ENCODE measurements around the gene ZNF888. TPM values are rescaled to one million over a fixed set of nuclear protein-coding genes. Genes with fewer than 3 reads are reported as not detected.
"Not testable (repeated sequence)": the region's sequence is repeated elsewhere in the genome, so short reads cannot be mapped to it uniquely, and the experiment has no call there.

The ZNF888 gene
- total RNA-seq, 1 donor from 2014 or later = 5.2 TPM

GRCh38 chr19:52941941-52942385 is 18.7 kb upstream of the ZNF888 start:
- peak in 1 of 2 donors; percentile 34 for DNase-seq (ENCODE audit: low read depth in 2 of 2)

- DNase-seq (ENCODE audit: low read depth in 2 of 2) = not testable (repeated sequence)
These were observed 18.3 kb upstream of the ZNF888 start for GRCh38 chr19:52941523-52941922.

DNA sequence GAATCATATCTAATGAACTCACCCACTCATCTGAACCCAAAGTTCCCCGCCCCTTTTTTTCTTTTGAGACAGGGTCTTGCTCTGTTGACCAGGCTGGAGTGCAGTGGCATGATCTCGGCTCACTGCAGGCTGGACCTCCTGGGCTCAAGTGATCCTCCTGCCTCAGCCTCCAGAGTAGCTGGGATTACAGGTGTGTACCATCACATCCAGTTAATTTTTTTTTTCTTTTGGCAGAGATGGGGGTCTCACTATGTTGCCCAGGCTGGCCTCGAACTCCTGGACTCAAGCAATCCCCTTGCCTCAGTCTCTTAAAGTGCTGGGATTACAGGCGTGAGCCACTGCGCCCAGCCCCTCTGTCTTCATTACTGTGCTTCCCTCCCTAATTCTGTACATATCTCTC is 17.7 kb upstream of the ZNF888 start:
- not testable (repeated sequence) for DNase-seq (ENCODE audit: low read depth in 2 of 2)

- no peak for DNase-seq (ENCODE audit: low read depth in 2 of 2)
These were observed 15.5 kb upstream of the ZNF888 start for GRCh38 chr19:52938761-52939160.

DNA sequence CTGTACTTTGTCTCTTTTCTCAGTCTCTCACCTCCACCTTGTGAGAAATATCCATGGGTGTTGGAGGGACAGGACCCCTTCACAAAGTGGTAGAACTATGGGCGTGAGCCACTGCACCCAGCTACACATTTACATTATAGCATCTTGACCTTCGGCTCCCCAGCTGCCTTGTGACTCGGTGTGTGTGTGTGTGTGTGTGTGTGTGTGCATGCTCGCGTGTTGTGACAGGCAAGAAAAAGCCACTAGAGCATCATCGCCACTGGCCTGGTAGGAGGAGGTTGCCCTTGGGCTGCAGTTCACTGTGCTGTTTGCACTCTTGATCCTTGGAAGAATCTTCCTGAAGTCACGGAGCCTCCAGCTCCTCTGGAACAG is 13.7 kb upstream of the ZNF888 start:
- no peak for DNase-seq (ENCODE audit: low read depth in 2 of 2)

GRCh38 chr19:52936151-52936953 is 13.1 kb upstream of the ZNF888 start:
- peak in 1 of 2 donors; percentile 12 for DNase-seq (ENCODE audit: low read depth in 2 of 2)

DNA sequence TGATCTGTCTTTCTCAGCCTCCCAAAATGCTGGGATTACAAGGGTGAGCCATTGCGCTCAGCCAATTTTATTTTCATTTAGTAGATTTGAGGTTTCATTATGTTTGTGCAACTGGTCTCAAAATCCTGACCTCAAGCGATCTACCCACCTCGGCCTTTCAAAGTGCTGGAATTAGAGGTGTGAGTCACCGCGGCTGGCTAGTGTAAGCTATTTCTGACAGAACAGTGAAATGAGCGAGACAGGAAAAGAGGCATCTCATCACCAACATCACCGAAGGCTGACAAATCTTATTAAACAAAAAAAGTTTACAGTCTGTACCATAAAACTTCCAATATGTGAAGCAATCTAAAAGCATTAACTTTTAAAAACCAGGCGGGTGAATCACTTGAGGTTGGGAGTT is 12.2 kb upstream of the ZNF888 start:
- peak in 1 of 2 donors; percentile 63 for DNase-seq (ENCODE audit: low read depth in 2 of 2)

DNA sequence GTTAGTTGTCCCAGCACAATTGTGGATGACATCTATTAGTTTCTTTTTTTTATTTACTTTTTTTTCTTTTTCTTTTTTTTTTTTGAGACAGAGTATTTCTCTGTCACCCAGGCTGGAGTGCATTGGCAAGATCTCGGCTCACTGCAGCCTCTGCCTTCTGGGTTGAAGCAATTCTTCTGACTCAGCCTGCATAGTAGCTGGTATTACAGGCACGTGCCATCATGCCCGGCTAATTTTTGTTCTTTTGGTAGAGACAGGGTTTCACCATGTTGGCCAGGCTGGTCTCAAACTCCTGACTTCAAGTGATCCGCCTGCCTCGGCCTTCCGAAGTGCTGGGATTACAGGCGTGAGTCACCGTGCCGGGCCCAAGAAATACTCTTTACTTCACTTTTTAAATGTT is 1.4 kb upstream of the ZNF888 start:
- DNase-seq (ENCODE audit: low read depth in 2 of 2) = not testable (repeated sequence)

DNA sequence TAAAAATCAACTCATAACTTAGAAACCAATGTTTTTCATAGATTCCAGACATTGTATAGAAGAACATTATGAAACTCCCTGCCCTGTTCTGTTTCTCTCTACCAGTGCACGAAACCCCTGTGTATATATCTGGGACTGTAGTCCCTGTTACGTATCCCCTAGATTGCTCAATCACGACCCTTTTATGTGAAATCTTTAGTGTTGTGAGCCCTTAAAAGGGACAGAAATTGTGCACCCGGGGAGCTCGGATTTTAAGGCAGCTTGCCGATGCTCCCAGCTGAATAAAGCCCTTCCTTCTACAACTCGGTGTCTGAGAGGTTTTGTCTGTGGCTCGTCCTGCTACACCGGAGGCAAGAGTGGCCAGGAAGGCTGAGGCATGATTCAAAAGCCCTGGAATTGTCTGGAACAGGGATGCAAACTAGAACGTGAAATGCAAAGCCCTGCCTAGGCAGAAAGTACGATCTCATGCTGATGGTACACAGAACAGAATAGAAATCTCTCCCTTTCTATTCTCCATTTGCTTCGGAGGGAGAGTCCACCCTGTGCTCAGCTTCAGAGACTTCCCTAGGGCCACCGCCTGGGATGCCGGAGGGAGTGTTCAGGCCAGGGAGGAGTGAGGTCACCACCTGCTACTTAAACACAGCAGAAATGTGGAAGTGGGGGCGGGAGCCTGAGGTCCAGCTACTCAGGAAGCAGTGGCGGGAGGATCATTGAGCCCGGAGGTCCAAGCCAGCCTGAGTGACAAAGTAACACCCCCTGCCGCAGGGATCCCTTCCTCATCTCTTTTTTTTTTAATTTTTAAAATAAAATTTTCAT is 758 bp upstream of the ZNF888 start:
- DNase-seq (ENCODE audit: low read depth in 2 of 2) = peak in 1 of 2 donors; percentile 50

DNA sequence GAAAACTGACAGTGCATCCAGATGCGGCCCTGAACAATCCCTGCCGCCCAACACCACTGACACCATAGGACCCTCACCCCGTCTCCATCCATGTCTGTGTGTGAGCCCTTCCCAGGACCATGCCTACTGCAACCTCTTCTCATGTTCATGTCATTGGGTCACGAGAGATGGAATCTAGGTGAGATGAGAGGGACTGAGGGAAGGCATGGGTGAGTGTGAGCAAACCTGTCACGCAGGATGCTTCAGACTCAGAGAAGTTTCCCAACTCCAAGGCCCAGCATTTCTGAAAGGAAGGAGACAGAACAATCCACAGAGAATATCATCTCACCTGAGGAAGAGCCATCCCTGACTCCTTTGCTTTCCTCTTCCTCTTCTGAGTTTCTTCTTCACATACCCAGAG is 5.7 kb downstream of the ZNF888 start:
- DNase-seq (ENCODE audit: low read depth in 2 of 2) = no peak

- no peak for DNase-seq (ENCODE audit: low read depth in 2 of 2)
These were observed 12.6 kb downstream of the ZNF888 start for GRCh38 chr19:52910648-52911047.

- not testable (repeated sequence) for DNase-seq (ENCODE audit: low read depth in 2 of 2)
These were observed 19.0 kb downstream of the ZNF888 start for GRCh38 chr19:52904052-52904780.

DNA sequence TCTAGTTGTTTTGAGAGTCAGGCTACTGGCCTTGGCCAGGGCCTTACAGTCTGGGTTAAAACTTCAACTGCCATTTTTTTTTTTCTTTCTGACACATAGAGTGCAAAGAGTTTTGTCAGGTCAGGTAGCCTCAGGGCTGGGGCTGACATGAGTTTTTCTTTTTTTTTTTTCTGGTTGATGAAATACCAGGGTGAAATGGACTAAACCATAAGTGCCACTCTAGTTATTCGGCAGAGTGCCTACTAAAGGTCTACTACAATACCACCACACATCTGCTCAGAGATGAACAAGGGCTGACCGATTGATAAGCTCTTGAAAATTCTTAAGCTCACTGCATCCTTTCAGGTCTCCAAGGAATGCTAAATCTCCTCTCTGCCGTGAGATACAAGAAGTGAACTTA is 21.4 kb downstream of the ZNF888 start:
- DNase-seq (ENCODE audit: low read depth in 2 of 2) = no peak

DNA sequence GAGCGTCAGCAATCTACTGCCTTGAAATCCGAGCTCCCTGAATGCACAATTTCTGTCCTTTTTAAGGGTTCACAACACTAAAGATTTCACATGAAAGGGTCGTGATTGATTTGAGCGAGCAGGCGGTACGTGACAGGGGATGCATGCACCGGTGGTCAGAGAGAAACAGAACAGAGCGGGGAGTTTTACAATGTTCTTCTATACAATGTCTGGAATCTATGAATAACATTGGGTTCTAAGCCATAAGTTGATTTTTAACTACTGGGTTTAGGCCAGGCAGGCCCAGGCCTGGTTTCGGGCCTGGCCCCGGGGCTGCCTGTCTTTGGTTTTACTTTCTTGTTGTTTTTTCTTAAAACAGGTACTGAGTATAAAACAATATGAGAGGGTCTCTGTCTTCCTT is 24.6 kb downstream of the ZNF888 start:
- DNase-seq (ENCODE audit: low read depth in 2 of 2) = not testable (repeated sequence)

DNA sequence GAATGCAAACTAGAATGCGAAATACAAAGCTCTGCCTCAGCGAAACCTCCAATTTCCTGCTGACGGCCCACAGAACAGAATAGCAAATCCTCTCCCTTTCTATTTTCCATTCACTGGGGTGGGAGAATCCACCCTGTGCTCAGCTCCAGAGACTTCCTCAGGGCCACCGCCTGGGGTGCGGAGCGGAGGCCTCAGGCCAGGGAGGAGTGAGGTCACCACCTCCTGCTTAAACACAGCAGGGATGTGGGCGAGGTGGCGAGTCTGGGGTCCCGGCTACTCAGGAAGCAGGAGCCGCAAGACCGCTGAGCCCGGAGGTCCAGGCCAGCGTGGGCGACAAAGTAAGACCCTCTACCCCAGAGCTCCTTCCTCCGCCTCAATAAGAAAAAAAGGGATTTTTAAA is 25.1 kb downstream of the ZNF888 start:
- DNase-seq (ENCODE audit: low read depth in 2 of 2) = peak in 1 of 2 donors; percentile 1

DNA sequence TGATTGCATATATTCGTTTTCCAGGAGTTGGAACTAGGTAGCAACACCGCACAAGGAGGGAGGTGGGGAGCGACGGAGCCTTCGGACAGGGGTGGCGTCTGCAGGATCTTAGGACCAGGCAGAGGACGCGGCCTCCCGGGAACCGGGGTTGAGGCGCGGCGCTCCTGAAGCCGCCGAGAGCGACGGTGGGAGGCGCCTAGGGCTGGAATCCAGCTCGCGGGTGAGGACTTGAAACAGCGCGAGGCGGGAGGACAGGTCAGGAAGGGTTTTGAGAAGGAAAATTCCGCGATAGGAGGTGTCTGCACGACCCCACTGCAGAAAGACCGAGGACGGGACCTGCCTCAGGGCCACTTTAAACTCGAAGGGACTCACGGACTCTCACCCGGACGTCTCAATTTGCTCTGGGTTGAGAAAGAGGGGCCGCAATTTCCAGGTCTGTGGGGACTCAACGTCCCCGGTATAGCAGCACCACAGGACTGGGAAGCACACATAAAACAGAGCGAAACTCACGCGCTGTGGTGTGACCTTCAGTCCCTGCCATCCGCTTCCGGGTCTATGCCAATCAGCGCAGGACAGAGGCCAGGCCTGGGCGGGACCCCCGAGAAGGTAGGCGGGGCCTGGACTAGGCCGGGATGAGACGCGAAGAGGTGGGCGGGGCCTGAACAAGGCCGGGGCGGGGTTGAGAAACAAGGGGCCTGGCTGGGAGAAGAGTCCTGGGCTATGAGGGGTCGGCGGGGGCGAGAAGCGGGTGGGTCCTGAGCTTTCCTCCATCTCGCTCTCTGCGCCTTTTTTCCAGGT is 25.9 kb downstream of the ZNF888 start, which contains the start of gene ZNF320:
Gene ZNF320, minus strand, starts transcription at position 498 of the 798 bp plus-strand sequence. CDS start 7,380 bp downstream, outside the sequence.
- DNase-seq (ENCODE audit: low read depth in 2 of 2) = peak; percentile 95

GRCh38 chr19:52896431-52897137 is 26.6 kb downstream of the ZNF888 start:
- peak; percentile 11 to 39 for DNase-seq (ENCODE audit: low read depth in 2 of 2)

GRCh38 chr19:52891336-52891735 is 31.9 kb downstream of the ZNF888 start:
- no peak for DNase-seq (ENCODE audit: low read depth in 2 of 2)

GRCh38 chr19:52889931-52890330 is 33.3 kb downstream of the ZNF888 start:
- no peak for DNase-seq (ENCODE audit: low read depth in 2 of 2)

DNA sequence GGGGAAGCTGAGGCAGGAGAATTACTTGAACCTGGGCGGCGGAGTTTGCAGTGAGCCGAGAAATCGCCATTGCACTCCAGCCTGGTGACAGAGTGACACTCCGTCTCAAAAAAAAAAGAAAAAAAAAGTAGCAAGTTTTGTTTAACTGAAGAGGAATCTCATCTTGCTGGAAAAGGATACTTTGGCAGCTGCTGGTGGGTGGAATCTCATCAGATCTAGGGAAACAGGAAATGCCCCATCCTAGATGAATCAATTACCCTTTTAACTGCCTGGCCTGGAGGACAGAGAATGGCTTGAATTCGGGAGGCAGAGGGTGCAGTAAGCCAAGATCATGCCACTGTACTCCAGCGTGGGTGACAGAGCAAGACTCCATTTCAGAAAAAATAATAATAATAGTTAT is 34.2 kb downstream of the ZNF888 start:
- DNase-seq (ENCODE audit: low read depth in 2 of 2) = no peak

Data from lung microvascular endothelial cell (primary cell).